ENCODE results near the gene CD200. TPM values are rescaled to one million over a fixed set of nuclear protein-coding genes. Genes with fewer than 3 reads are reported as not detected.

The CD200 gene
- under 1 TPM; 0.25 to 0.28 TPM for total RNA-seq
- polyA plus RNA-seq, result under 1 TPM; 0.10 to 0.15 TPM

GRCh38 chr3:112333002-112333380 lies at the start of gene CD200:
Gene CD200 (plus strand): TSS chr3:112333156. CDS start chr3:112333213, 57 bp downstream.
- H3K27ac ChIP-seq (ENCODE audit: low read depth in 1 of 2, low read length in 2 of 2), result no peak within 1 kb of the TSS
- TF ChIP-seq HNF4G (IDR thresholded peaks at IDR 0.05) (no peak), REST (IDR thresholded peaks at IDR 0.05) (no peak), FOXA1 (IDR thresholded peaks at IDR 0.05) (no peak), SP1 (IDR thresholded peaks at IDR 0.05) (no peak), EGR1 (IDR thresholded peaks at IDR 0.05; ENCODE audit: low read depth in 2 of 2) (no peak), GABPA (IDR thresholded peaks at IDR 0.05 in 1 of 2, conservative IDR thresholded peaks at IDR 0.05 in 1 of 2) (no peak), TAF1 (conservative IDR thresholded peaks at IDR 0.05) (no peak), HNF4A (conservative IDR thresholded peaks at IDR 0.05) (no peak), YY1 (IDR thresholded peaks at IDR 0.05) (no peak), RAD21 (IDR thresholded peaks at IDR 0.05) (no peak), JUND (IDR thresholded peaks at IDR 0.05) (no peak), FOXA2 (IDR thresholded peaks at IDR 0.05) (no peak), RXRA (IDR thresholded peaks at IDR 0.05) (no peak), NR2F2 (IDR thresholded peaks at IDR 0.05) (no peak)
- TF ChIP-seq, protein P1, sequence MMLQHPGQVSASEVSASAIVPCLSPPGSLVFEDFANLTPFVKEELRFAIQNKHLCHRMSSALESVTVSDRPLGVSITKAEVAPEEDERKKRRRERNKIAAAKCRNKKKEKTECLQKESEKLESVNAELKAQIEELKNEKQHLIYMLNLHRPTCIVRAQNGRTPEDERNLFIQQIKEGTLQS (IDR thresholded peaks at IDR 0.05), result no peak
- TF ChIP-seq, protein P2, sequence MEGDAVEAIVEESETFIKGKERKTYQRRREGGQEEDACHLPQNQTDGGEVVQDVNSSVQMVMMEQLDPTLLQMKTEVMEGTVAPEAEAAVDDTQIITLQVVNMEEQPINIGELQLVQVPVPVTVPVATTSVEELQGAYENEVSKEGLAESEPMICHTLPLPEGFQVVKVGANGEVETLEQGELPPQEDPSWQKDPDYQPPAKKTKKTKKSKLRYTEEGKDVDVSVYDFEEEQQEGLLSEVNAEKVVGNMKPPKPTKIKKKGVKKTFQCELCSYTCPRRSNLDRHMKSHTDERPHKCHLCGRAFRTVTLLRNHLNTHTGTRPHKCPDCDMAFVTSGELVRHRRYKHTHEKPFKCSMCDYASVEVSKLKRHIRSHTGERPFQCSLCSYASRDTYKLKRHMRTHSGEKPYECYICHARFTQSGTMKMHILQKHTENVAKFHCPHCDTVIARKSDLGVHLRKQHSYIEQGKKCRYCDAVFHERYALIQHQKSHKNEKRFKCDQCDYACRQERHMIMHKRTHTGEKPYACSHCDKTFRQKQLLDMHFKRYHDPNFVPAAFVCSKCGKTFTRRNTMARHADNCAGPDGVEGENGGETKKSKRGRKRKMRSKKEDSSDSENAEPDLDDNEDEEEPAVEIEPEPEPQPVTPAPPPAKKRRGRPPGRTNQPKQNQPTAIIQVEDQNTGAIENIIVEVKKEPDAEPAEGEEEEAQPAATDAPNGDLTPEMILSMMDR (IDR thresholded peaks at IDR 0.05; ENCODE audit: low read depth, low read length, missing input control), result no peak
- TF ChIP-seq, protein P3, sequence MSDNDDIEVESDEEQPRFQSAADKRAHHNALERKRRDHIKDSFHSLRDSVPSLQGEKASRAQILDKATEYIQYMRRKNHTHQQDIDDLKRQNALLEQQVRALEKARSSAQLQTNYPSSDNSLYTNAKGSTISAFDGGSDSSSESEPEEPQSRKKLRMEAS (IDR thresholded peaks at IDR 0.05), result no peak
- TF ChIP-seq, protein P4, sequence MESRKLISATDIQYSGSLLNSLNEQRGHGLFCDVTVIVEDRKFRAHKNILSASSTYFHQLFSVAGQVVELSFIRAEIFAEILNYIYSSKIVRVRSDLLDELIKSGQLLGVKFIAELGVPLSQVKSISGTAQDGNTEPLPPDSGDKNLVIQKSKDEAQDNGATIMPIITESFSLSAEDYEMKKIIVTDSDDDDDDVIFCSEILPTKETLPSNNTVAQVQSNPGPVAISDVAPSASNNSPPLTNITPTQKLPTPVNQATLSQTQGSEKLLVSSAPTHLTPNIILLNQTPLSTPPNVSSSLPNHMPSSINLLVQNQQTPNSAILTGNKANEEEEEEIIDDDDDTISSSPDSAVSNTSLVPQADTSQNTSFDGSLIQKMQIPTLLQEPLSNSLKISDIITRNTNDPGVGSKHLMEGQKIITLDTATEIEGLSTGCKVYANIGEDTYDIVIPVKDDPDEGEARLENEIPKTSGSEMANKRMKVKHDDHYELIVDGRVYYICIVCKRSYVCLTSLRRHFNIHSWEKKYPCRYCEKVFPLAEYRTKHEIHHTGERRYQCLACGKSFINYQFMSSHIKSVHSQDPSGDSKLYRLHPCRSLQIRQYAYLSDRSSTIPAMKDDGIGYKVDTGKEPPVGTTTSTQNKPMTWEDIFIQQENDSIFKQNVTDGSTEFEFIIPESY (IDR thresholded peaks at IDR 0.05), result no peak

More at GRCh38 chr3:112333002-112333380, at the start of gene CD200:
- Histone ChIP-seq H3K36me3 (ENCODE audit: control insufficient read depth in 4 of 4, insufficient read depth in 3 of 4, low read depth in 1 of 4, low read length in 3 of 4) (no peaks in the 10 kb centered on the region), H3K27me3 (ENCODE audit: control insufficient read depth in 4 of 4, insufficient read depth in 4 of 4, low read length in 3 of 4) (peaks cover 0 to 5% (median 2%) of the 10 kb centered on the region in 4 donors), H3K4me1 (ENCODE audit: control insufficient read depth in 4 of 4, insufficient read depth in 4 of 4, low read length in 3 of 4) (peaks cover 0 to 8% (median 2%) of the 10 kb centered on the region in 4 donors), H3K4me3 (ENCODE audit: low read depth in 1 of 3, low read length in 3 of 3) (peak within 1 kb of the TSS in 1 of 3 donors; percentile 12), H3K9me3 (ENCODE audit: control insufficient read depth in 4 of 4, low read length in 3 of 4) (no peaks in the 10 kb centered on the region), H3K9ac (ENCODE audit: low read depth in 1 of 2, low read length in 2 of 2) (no peak within 1 kb of the TSS)
- peak; percentile 37 for DNase-seq (ENCODE audit: low spot score)
- 2% methylated on average over 28 of the region's 28 CpGs for WGBS
